HG02678 (cell line): ENCODE measurements around the gene NPHS1.
"Not testable (repeated sequence)": the region's sequence is repeated elsewhere in the genome, so short reads cannot be mapped to it uniquely, and the experiment has no call there.

Experiments
- ATAC-seq: cut with Tn5 transposase; IDR thresholded peaks from one replicate; pipeline ENCODE4 v1.9.1; 2021; ENCODE audit warnings: mild to moderate bottlenecking, moderate library complexity; ENCODE audit not compliant: unreplicated experiment

Gene NPHS1

DNA sequence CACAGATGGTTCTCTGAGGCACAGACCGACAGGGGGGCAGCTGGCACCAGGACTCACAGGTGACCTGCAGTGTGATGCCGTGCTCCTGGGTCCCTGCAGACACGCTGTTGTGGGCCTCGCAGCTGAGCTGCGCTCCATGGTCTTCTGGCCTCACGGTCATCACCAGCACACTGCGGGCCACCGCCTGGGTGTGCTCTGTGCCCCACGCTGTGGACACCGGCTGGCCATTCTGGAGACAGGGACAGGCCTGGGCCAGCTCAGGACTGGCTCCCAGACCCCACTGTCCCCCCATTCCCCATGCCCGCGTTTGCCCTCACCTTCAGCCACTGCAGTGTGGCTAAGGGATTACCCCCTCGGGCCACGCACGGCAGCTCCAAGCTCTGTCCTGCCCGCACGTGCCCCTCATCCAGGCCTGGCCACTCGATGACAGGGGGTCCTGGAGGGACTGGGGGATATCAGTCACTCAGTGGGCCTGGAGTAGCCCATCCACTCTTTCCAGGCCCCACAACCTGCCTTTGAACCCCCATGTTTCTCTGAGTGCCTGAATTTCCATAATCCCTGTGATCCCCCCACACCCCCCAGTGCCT is 3.3 kb downstream of the NPHS1 start:
- no peak for ATAC-seq

DNA sequence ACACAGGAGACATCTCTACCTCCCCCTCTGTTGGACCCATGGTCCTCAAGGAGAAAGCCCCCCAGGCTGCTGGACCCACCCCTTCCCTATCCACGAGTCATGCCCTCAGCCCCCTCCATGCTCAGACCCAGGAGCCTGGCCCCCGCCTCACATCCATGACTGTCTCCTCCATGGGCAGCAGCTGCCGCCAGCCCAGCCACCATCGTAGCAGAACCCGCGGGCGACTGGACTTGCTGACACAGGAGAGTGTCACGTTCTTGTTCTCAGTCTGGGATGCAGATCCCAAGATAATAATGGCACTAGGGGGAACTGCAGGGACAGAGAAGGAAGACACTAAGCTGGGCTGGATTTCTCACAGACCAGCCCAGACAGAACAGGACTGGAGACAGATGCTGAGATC is 3.8 kb downstream of the NPHS1 start:
- ATAC-seq: no peak

DNA sequence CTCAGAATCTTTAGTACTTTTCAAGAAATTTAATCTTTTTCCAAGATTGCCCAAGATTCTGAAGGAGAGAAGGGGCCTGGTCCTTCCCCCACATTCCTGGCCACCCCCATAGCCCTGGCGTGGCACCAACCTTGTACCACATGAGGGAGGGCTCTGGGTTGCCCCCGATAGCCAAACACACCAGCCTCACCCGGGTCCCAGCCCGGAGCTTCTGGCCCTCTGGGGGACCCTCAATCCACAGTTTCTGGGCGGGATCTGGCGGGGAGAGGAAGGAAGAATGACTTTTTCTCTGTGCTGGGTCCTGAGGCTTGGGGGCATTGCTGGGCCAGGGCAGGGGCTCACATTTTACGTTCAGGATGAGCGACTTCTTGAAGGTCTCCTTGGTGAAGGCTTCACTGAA is 4.4 kb downstream of the NPHS1 start:
- ATAC-seq: no peak

DNA sequence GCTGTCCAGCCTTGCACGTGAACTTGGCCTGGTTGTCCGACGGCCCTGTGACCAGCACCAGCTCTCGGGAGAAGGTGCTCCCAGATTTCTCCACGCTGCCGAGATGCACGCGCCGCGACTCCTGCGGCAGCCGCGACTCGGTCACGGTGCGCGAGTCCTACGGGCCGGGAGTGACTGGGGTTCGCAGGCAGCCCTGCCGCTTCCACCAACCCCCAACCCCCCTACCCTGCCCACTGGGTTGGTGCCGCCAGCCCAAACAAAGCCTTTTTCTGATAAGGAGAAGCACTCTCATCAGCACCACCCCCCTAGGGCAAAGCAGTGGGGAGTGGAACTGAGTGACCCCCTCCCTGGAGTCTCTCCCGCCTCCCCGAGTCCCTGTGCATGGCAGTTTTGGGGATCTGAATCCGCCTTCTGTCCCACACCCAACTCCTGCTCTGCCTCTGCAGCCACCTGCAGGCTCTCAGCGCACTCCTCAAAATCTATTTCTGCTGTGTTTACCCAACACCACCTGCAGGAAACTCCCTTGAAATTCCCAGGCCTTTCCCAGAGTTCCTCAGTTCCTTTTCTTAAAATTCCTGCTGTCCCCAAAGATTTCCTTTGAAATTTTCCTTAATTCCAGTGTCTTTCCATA is 6.2 kb downstream of the NPHS1 start:
- no peak for ATAC-seq

DNA sequence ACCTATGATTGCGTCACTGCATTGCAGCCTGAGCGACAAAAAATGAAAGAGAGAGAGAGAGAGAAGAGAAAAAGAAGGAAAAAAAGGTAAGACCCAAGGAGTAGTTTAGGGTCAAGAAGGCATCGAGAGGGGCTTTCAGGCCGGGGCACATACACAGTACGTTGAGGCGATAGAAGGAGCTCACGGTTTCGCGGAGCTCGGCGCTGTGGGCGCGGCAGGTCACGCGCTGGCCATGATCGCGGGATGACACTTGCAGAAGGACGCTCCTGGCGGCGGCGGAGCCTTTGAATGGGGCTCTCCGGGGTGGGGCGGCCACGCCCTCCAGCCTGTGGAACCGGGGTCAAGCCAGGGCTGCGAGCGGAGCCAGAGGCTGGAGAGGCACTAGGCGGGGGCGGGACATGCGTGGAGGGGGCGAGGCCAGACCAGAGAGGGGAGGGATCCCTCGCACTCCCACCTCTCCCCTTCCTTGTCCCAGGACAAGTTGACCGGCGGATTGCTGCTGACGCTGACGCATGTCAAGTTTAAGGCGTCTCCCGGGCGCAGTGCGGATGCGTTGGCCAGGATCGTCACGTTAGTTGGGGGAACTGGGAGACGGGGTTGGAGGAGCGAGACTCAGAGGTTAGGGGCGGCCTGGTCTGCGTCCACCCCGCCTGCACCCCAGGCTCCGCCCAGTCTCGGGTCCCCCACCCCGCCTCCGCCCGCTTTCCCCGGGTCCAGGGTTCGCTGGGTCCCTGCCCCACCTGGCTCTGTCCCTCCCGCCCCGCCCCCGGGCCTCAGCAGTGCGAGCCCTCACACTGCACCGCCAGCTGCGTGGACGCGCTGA is 6.9 kb downstream of the NPHS1 start:
- ATAC-seq: no peak

DNA sequence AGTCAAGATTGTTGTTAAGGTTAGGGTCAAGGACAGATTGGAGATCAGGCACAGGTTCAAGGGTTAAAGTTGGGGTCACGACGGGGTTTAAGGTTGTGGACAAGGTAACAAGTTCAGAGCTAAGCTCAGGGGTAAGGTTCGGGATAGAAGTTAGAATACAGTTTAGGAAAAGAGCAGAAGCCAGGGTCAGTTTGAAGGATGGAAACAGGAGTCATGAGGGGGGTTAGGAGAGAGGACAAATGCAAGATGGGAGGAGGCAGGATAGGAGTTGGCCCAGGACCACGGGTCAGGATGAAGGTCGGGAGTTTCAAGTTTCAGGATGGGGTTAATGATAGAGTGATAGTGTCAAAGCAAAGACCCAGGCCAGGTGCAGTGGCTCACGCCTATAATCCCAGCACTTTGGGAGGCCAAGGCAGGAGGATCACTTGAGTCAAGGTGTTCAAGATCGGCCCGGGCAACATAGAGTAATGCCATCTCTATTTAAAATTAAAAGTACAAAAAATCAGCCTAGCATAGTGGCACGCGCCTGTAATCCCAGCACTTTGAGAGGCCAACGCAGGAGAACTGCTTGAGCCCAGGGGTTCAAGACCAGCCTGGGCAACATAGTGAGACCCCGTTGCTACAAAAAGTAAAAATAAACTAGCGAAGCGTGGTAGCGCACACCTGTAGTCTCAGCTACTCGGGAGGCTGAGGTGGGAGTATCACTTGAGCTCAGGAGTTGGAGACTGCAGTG is 7.7 kb downstream of the NPHS1 start:
- no peak for ATAC-seq

DNA sequence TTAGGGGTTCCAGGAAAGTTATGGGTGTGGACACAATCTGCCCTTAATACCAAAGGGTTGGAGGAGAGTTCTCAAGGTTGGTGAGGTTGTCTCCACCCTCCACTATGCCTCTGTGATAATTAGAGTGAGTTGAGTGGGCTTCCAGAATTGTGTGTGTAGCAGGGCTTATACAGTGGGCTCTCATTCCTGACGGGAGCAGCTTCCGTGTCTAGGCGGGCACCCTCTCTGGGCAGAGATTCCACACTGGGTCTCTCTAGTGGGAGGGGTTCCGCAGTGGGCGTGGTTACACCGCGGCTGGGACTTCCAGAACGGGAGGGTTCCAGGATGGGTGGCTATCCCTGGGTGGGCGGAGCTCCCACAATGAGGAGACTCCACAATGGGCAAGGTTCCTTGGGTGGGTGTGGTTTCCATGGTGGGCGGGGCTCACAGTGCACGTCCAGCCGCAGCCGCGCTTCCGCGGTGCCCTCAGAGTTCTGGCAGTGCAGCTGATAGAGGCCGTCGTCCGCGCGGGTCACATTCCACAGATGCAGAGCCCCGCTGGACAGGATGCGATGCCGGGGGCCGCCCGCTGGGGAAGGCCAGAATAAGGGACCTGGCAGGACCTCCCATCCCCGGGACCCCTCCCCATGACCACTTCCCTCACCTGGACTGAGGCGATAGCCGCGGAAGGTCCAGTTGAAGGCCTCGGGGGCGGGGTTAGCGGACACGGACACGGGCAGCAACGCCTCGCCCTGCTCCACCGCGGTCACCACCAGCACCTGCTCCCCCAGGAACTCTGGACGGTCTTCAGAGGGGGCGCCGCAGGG is 8.4 kb downstream of the NPHS1 start:
- no peak for ATAC-seq

DNA sequence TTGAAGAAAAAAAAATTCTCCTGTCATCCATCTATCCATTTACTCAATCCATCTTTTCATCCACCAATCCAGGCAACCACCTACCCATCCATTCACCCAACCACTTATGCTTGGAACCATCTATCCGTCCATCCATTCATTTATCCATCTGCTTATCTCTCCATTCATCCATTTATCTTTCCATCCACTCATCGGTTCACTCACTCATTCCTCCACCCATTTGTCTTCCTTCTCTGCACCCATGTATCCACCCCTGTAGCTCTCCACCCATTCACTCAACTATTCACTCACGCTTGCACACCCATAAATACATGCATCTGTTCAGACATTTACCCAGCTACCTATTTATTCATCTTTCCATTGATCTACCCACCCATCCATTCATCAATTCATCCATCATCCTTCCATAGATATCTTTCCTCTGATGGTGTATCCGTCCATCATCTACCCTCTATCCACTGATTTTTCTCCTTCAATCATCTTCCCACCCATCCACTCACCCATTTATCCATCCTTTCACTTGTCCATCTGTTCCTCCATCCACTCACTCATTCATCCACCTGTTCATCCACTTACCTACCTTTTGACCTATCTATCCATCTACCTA is 9.5 kb downstream of the NPHS1 start:
- ATAC-seq: no peak

DNA sequence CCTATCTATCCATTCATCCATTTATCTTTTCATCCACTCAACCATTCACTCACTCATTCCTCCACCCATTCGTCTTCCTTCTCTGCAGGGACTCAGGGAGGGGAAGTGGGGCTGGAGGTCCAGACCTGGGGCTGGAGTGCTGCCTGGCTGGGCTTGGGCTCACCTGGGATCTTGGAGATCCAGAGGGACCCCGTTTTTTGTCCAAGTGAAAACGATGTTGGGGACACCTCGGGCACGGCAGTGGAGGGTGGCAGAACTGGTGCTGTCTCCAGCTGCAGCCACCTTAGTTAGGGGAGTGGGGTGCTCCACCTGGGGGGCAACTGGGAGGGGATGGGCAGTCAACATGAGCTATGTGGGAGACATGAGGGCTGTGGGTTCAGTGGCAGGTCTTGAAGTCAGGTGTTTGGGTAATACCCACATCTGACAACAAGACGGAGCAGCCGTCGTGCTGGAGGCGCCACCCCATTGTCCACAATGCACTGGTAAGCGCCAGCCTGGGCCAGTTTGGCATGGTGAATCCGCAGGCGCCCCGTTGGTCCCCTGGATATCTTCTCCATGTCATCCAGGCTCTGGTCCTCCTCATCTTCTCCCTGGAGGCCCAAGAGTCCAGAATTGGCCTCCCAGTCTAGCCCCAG is 10.2 kb downstream of the NPHS1 start:
- ATAC-seq: no peak

DNA sequence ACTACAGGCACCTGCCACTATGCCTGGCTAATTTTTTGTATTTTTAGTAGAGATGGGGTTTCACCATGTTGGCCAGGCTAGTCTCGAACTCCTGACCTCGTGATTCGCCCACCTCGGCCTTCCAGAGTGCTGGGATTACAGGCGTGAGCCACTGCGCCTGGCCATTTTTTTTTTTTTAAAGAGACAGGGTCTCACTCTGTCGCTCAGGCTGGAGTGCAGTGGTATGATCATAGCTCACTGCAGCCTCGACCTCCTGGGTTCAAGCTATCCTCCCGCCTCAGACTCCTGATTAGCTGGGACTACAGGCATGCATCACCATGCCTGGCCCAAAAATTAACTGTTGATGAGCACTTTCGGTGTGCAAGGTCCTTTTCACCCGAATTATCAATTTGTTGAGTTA is 16.2 kb downstream of the NPHS1 start:
- ATAC-seq: not testable (repeated sequence)

DNA sequence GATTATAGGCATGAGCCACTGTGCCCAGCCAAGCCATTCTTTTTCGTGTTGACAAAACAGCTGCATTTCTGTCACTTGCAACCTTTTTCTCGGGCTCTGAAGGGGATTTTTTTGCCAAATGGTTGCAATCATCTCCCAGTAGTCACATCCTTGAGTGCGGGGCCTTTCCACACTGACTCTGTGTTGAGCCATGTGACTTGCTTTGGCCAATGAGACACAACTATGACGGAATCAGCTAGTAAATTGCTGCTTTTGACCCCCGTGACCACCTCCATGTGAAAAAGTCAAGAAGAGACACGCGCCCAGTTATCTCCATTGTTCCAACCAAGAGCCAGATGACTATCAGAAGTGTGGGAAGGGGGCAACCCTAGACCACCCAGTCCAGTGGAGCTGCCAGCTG is 18.3 kb downstream of the NPHS1 start:
- ATAC-seq: no peak

DNA sequence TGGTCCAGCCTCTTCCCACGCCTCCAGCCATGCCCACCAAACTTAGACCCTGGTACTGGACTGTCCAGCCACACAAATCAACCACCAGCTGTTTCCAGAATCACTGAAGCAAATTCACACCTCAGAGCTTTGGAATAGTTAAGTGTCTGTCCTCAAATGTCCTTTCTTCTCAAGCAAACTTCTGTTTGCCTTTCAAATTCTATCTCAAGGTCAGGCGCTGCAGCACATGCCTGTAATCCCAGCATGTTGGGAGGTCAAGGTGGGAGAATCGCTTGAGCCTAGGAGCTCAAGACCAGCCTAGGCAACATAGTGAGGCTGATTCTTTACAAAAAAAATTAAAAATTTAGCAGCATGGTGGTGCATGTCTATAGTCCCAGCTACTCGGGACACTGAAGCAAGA is 20.2 kb downstream of the NPHS1 start:
- ATAC-seq: no peak

DNA sequence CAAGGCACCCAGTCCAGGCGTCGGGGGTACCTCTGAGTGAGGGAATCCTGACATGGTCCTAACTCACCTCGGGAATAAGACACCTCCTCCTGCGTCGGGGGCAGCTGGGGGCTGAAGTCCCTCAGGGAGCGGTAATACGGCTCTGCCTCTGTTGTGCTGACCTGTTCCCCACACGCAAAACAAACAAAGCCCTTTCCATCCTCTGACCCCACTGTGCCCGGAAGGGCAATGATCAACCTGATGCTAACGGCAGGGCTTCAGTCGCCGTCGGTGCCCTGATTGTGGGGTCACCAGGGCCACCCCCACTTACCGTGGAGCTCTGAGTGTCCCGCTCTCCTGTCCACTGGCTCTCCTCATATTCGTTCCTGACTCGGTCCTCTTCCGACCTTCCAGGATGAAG is 21.3 kb downstream of the NPHS1 start:
- ATAC-seq: no peak

DNA sequence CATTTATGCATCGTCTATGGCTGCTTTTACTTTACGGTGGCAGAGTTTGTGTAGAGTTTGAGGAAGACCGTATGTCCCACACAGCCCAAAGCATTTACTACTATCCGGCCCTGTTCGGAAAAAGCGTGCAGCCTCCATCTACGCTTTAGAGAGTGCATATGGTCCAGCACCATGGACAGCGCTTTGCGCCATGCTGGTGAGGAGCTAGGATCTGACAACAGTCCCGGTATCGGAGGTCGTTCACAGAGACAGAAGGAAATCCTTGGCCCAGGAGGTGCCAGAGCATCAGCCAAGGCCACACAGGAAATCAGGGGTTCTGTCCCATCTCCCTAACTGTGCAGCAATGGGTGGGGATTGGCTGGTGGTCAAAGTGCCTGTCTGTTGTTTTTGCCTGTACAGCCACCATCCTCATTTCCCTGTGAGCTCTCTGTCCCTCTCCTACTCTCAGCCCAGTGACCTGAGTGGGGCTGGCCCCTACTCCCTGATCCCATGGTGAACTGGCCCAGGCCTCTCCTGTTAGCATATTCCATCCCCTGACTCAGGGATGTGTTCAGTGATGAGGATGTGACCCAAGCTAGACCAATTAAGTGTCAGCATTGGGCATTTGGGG is 23.5 kb downstream of the NPHS1 start:
- ATAC-seq: no peak

DNA sequence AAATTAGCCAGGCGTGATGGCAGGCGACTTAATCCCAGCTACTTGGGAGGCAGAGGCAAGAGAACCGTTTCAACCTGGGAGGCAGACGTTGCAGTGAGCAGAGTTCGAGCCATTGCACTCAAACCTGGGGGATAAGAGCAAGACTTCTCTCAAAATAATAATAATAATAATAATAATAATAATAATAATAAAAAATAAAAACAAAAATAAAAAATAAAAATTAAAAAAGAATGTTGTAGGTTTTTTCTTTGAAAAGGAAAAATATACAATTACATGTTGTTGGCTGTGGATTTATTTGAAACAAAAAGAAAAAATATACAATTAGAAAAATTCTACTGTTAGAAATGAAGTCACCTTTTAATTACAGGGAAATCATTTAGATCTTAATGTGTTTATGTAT is 28.2 kb downstream of the NPHS1 start:
- no peak for ATAC-seq

DNA sequence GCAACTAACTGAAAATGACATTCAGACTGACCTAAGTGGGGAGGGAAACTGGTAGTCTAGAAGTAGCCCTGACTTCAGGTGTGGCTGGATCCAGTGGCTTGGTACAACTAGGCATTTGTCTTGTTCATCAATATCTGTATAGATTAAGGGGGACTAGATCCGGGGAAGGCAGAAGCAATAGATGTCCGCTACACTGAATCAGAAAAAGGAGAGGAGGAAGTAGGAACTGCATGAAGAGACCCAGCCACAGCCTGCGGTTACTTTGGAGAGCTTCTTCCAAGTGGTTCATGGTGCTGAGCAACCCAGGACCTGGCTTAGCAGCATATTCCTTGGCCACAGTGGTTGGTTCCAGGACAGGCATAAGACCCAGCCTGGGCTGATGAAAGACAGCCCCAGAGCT is 29.7 kb downstream of the NPHS1 start:
- no peak for ATAC-seq

DNA sequence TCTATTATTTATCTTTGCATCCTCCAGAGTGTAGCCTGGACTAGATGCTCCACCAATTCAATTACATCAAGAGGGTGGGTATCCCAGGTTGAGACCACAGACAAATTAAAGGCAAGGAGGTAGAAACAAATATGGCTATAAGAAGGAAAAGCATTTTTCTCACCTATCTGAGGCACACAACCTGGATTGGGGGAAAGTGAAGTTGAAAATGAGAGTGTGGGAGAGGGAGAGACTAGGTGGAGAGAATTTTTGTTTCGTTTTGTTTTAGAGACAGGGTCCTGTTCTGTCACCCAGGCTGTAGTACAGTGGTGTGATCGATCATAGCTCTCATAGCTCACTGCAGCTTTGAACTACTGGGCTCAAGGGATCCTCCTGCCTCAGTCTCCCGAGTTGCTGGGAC is 33.9 kb downstream of the NPHS1 start:
- no peak for ATAC-seq

DNA sequence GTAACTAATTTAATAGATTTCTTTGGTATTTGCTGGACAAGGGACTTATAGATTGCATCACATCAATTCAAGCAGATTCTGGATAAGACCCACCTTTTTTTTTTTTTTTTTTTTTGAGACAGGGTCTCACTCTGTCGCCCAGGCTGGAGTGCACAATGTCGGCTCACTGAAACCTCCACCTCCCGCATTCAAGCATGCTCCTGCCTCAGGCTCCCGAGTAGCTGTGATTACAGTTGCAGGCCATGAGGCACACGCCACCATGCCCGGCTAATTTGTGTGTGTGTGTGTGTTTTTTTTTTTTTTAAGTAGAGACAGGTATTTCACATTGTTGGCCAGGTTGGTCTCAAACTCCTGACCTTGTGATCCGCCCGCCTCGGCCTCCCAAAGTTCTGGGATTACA is 35.5 kb downstream of the NPHS1 start:
- no peak for ATAC-seq

DNA sequence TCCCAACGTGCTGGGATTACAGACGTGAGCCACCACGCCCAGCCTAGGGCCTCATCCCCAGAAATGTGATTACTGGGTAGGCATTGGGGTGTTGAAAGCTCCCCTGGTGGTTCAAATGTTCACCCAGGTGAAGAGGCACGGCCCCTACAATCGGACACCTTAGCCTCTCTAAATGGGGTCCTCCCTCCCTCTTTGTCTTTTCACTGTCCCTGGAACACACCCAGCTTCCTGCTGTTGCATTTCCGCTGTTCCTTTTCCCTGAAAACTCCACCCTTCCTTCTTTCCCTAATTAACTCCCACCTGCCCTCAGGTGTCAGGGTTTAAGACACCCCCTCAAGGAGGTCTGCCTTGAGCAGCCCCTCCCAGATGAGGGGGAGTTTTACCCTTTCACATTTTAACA is 36.0 kb downstream of the NPHS1 start:
- no peak for ATAC-seq
